CD8-positive, alpha-beta memory T cell (primary cell): ENCODE measurements around the gene LRRFIP1. TPM values are rescaled to one million over a fixed set of nuclear protein-coding genes. Genes with fewer than 3 reads are reported as not detected.
A peak's percentile ranks its signal among the peaks of the same experiment; 100 is the strongest.
"Not testable (repeated sequence)": the region's sequence is repeated elsewhere in the genome, so short reads cannot be mapped to it uniquely, and the experiment has no call there.

Experiments
- CTCF ChIA-PET: fragments of 350-600 bp; sonication (Branson Sonifier 250); formaldehyde crosslinking; loops from one replicate; lab custom pipeline; 2021; ENCODE audit warnings: antibody characterized with exemption; lab: Charles Lee
- POLR2A ChIA-PET: fragments of 350-600 bp; sonication (Branson Sonifier 250); formaldehyde crosslinking; loops from one replicate; lab custom pipeline; 2021; ENCODE audit warnings: antibody characterized with exemption; lab: Charles Lee
- DNase-seq, 5 donors: peaks; one replicate each; pipeline versions ENCODE4 v3.0.0 to v3.0.0-alpha.2; 2020 to 2022; ENCODE audit warnings: mixed read lengths in 1 of 5
- H3K27ac ChIP-seq: one replicate; pipeline ENCODE4 v1.7.0; 2013; ENCODE audit warnings: low read depth, mild to moderate bottlenecking, low read length, moderate library complexity
- H3K27me3 ChIP-seq: 2 replicates; pipeline ENCODE4 v1.7.0; 2013; ENCODE audit warnings: low read length, mild to moderate bottlenecking; ENCODE audit not compliant: insufficient read depth, poor library complexity, severe bottlenecking
- H3K36me3 ChIP-seq: 2 replicates; pipeline ENCODE4 v1.7.0; 2013; ENCODE audit warnings: mild to moderate bottlenecking, low read length, moderate library complexity; ENCODE audit not compliant: insufficient read depth
- H3K4me1 ChIP-seq: 2 replicates; pipeline ENCODE4 v1.7.0; 2013; ENCODE audit warnings: mild to moderate bottlenecking, low read length, moderate library complexity; ENCODE audit not compliant: insufficient read depth
- H3K4me3 ChIP-seq: 2 replicates; pipeline ENCODE4 v1.7.0; 2013; ENCODE audit warnings: mild to moderate bottlenecking, low read length
- H3K9me3 ChIP-seq: 2 replicates; pipeline ENCODE4 v1.7.0; 2013; ENCODE audit warnings: mild to moderate bottlenecking, low read length
- H3K27ac Mint-ChIP-seq, 8 donors: one replicate each; pipeline ENCODE4 v1.8.0; 2020 to 2021; ENCODE audit warnings: mixed read lengths in 8 of 8, mild to moderate bottlenecking in 6 of 8, inconsistent platforms in 3 of 8, moderate library complexity in 3 of 8
- H3K27me3 Mint-ChIP-seq, 2 donors: one replicate each; pipeline ENCODE4 v1.8.0; 2020 to 2021; ENCODE audit warnings: mixed read lengths in 2 of 2, mild to moderate bottlenecking in 1 of 2, moderate library complexity in 1 of 2
- H3K36me3 Mint-ChIP-seq, 3 donors: one replicate each; pipeline ENCODE4 v1.8.0; 2020 to 2021; ENCODE audit warnings: mixed read lengths in 3 of 3, inconsistent platforms in 1 of 3, mild to moderate bottlenecking in 1 of 3
- H3K4me1 Mint-ChIP-seq, 3 donors: one replicate each; pipeline ENCODE4 v1.8.0; 2020 to 2021; ENCODE audit warnings: mixed read lengths in 3 of 3, inconsistent platforms in 1 of 3, mild to moderate bottlenecking in 1 of 3
- H3K4me3 Mint-ChIP-seq, 7 donors: one replicate each; pipeline ENCODE4 v1.8.0; 2020 to 2021; ENCODE audit warnings: mixed read lengths in 7 of 7, mild to moderate bottlenecking in 6 of 7, moderate library complexity in 4 of 7, inconsistent platforms in 2 of 7
- H3K9me3 Mint-ChIP-seq, 5 donors: one replicate each; pipeline ENCODE4 v1.8.0; 2020 to 2022; ENCODE audit warnings: mixed read lengths in 5 of 5, mild to moderate bottlenecking in 3 of 5, moderate library complexity in 2 of 5, inconsistent platforms in 1 of 5
- polyA plus RNA-seq: library from polyadenylated mRNA; unstranded; fragments of 300-500 nt; fragmentation: Illumina TruSeq; gene quantifications from one replicate; pipeline ENCODE4 v1.2.3, GENCODE V29; 2021
- total RNA-seq, 2 experiments: library from RNA; stranded (reverse); gene quantifications; one replicate each; pipeline ENCODE4 v1.2.3, GENCODE V29; 2021

LRRFIP1 gene
- total and polyA plus RNA-seq, 3 experiments from 2014 or later, result 128 to 192 (median 188) TPM

- ChIA-PET POLR2A (no interaction called here), CTCF (interaction anchor here (2.8 kb wide), 1 partner anchor 11 kb away, joined by 10 read pairs; no protein-coding TSS in a partner anchor)
- Mint-ChIP-seq H3K27ac (no peak overlapping the region), H3K4me3 (no peak overlapping the region), H3K27me3 (peaks cover 17 to 43% of the 10 kb centered on the region in 2 donors), H3K36me3 (no peaks in the 10 kb centered on the region), H3K9me3 (peaks cover 0 to 5% (median 0%) of the 10 kb centered on the region in 5 donors), H3K4me1 (peaks cover 4 to 10% (median 7%) of the 10 kb centered on the region in 3 donors)
- Histone ChIP-seq H3K27ac (no peak overlapping the region), H3K9me3 (no peaks in the 10 kb centered on the region), H3K4me1 (no peaks in the 10 kb centered on the region), H3K4me3 (no peak overlapping the region), H3K27me3 (peaks cover 2% of the 10 kb centered on the region), H3K36me3 (no peaks in the 10 kb centered on the region)
- DNase-seq, result no peak
Measured at GRCh38 chr2:237661799-237662328, 34.5 kb downstream of the LRRFIP1 start.

DNA sequence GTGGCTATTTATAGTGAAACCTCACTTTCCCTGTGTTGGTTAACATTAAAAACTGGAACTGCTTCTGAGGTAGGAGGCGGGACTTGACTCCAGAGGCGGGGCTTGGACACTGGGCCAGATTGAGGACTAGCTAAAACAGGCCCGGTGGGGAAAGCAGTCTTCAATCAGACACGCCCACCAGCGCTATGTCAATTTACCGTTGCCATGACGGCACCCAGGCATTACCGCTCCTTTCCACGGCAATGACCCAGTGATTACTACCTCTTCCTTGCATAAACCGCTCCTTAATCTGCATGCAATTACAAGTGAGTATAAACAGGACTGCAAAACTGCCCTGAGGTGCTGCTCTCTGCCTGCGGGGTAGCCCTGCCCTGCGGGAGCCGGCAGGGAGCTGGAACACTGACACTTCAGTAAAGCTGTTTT lies 35.3 kb downstream of the LRRFIP1 start:
- H3K4me1 Mint-ChIP-seq, result peaks cover 4 to 10% (median 7%) of the 10 kb centered on the region in 3 donors
- ChIA-PET POLR2A (no interaction called here), CTCF (no interaction called here)
- H3K27me3 Mint-ChIP-seq, result peaks cover 18 to 40% of the 10 kb centered on the region in 2 donors
- no peak overlapping the region for H3K27ac ChIP-seq
- H3K4me3 Mint-ChIP-seq, result no peak overlapping the region
- H3K36me3 ChIP-seq, result no peaks in the 10 kb centered on the region
- H3K9me3 Mint-ChIP-seq, result peaks cover 0 to 2% (median 0%) of the 10 kb centered on the region in 5 donors
- DNase-seq, result peak in 3 of 5 donors; percentile 17 to 56 (median 25)
- H3K4me3 ChIP-seq, result no peak overlapping the region
- H3K36me3 Mint-ChIP-seq, result no peaks in the 10 kb centered on the region
- H3K4me1 ChIP-seq, result no peaks in the 10 kb centered on the region
- H3K27me3 ChIP-seq, result no peaks in the 10 kb centered on the region
- H3K9me3 ChIP-seq, result no peaks in the 10 kb centered on the region
- H3K27ac Mint-ChIP-seq, result peak overlapping the region in 3 of 8 donors; percentile 18 to 29 (median 20)

DNA sequence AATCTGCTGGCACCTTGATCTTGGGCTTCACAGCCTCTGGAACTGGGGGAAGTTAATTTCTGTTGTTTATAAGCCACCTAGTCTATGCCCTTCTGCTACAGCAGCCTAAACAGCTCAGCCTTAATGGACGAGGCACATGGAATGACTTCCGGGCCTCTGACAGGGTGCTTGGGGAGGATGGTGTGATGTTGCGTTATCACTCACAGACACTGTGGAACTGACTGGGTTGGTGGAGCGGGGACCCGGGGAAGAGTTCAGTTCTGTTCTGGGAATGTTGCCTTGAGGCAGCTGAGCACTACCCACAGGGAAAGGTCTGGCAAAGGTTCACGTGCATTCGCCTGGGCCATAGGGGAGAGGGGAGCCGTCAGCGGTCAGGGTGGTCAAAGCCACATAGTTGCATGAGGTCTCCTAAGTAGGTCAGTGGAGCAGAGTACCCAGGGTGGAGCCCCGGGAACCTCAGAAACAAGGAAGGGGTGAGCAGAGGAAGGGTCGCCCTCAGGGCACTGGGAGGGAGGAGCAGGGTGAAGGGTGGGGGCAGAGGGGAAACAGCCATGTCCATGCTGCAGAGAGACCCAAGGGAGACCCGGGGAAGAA lies 36.2 kb downstream of the LRRFIP1 start:
- no peaks in the 10 kb centered on the region for H3K27me3 ChIP-seq
- ChIA-PET CTCF (no interaction called here), POLR2A (no interaction called here)
- H3K27ac ChIP-seq, result no peak overlapping the region
- H3K4me3 ChIP-seq, result no peak overlapping the region
- Mint-ChIP-seq H3K4me1 (peaks cover 4 to 10% (median 7%) of the 10 kb centered on the region in 3 donors), H3K9me3 (no peaks in the 10 kb centered on the region), H3K27ac (peak overlapping the region in 1 of 8 donors; percentile 99), H3K36me3 (no peaks in the 10 kb centered on the region), H3K4me3 (no peak overlapping the region), H3K27me3 (peaks cover 15 to 45% of the 10 kb centered on the region in 2 donors)
- no peaks in the 10 kb centered on the region for H3K4me1 ChIP-seq
- H3K36me3 ChIP-seq, result no peaks in the 10 kb centered on the region
- no peaks in the 10 kb centered on the region for H3K9me3 ChIP-seq
- no peak for DNase-seq

DNA sequence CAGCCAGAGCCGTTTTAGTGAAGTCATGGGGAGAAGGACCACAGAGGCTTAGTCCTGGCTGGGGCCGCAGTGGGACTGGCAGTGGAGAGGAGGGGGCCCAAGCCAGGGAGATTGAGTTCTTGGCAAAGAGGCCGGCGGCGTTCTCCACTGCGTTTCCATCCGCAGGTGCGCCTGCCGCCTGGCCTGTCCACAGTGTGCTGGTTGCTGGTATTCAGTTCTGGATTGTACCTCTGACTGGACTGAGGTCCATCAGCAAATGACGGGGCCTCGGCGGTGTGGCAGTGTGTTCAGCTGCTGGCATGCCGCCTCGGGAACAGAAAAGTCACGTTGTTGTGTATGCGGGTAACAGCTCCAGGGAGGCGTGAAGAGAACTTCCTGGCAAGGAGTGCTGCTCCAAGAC lies 36.8 kb downstream of the LRRFIP1 start:
- no peak for DNase-seq
- Mint-ChIP-seq H3K4me3 (no peak overlapping the region), H3K9me3 (no peaks in the 10 kb centered on the region), H3K27ac (peak overlapping the region in 1 of 8 donors; percentile 33), H3K27me3 (peaks cover 14 to 46% of the 10 kb centered on the region in 2 donors), H3K4me1 (peaks cover 4 to 10% (median 7%) of the 10 kb centered on the region in 3 donors), H3K36me3 (no peaks in the 10 kb centered on the region)
- H3K36me3 ChIP-seq, result no peaks in the 10 kb centered on the region
- H3K4me1 ChIP-seq, result no peaks in the 10 kb centered on the region
- no peaks in the 10 kb centered on the region for H3K27me3 ChIP-seq
- ChIA-PET POLR2A (no interaction called here), CTCF (interaction anchor here (1.1 kb wide), 1 partner anchor 81 kb away, joined by 3 read pairs; no protein-coding TSS in a partner anchor)
- no peak overlapping the region for H3K4me3 ChIP-seq
- H3K9me3 ChIP-seq, result no peaks in the 10 kb centered on the region
- no peak overlapping the region for H3K27ac ChIP-seq

- Mint-ChIP-seq H3K27me3 (peaks cover 14 to 49% of the 10 kb centered on the region in 2 donors), H3K4me1 (peaks cover 4 to 10% (median 7%) of the 10 kb centered on the region in 3 donors), H3K36me3 (no peaks in the 10 kb centered on the region), H3K27ac (no peak overlapping the region), H3K9me3 (no peaks in the 10 kb centered on the region), H3K4me3 (no peak overlapping the region)
- POLR2A ChIA-PET, result no interaction called here
- CTCF ChIA-PET, result no interaction called here
- H3K4me1 ChIP-seq, result no peaks in the 10 kb centered on the region
- no peak for DNase-seq
- H3K9me3 ChIP-seq, result no peaks in the 10 kb centered on the region
- H3K27ac ChIP-seq, result no peak overlapping the region
- H3K36me3 ChIP-seq, result no peaks in the 10 kb centered on the region
- no peaks in the 10 kb centered on the region for H3K27me3 ChIP-seq
- no peak overlapping the region for H3K4me3 ChIP-seq
Measured at GRCh38 chr2:237665713-237666143, 38.3 kb downstream of the LRRFIP1 start.

DNA sequence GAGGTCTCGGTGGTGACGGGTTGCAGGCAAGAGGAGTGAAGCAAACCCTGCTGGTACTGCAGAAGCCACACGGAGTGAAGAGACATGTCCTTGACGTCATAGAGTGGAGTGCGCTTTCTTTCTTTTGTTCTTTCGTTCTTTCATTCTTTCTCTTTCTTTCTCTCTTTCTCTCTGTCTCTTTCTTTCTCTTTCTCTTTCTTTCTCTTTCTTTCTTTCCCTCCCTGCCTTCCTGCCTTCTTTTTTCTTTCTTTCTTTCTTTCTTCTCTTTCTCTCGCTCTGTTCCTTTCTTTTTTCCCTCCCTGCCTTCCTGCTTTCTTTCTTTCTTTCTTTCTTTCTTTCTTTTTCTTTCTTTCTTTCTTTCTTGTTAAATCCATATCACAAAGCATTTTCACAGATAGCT lies 39.2 kb downstream of the LRRFIP1 start:
- Histone ChIP-seq H3K27me3 (no peaks in the 10 kb centered on the region), H3K36me3 (no peaks in the 10 kb centered on the region), H3K9me3 (no peaks in the 10 kb centered on the region), H3K4me3 (no peak overlapping the region), H3K4me1 (no peaks in the 10 kb centered on the region), H3K27ac (no peak overlapping the region)
- POLR2A ChIA-PET, result no interaction called here
- Mint-ChIP-seq H3K4me1 (peaks cover 4 to 10% (median 7%) of the 10 kb centered on the region in 3 donors), H3K27me3 (peaks cover 14 to 42% of the 10 kb centered on the region in 2 donors), H3K4me3 (no peak overlapping the region), H3K36me3 (no peaks in the 10 kb centered on the region), H3K27ac (no peak overlapping the region), H3K9me3 (no peaks in the 10 kb centered on the region)
- no peak for DNase-seq
- CTCF ChIA-PET, result no interaction called here

GRCh38 chr2:237667050-237667576 lies 39.7 kb downstream of the LRRFIP1 start:
- peak overlapping the region in 1 of 8 donors; percentile 57 for H3K27ac Mint-ChIP-seq
- H3K27ac ChIP-seq, H3K9me3 ChIP-seq, CTCF ChIA-PET, POLR2A ChIA-PET, H3K36me3 Mint-ChIP-seq, H3K36me3 ChIP-seq, H3K4me1 ChIP-seq, H3K4me3 ChIP-seq, DNase-seq, H3K27me3 ChIP-seq, H3K9me3 Mint-ChIP-seq, H3K4me3 Mint-ChIP-seq: not testable (repeated sequence)
- H3K4me1 Mint-ChIP-seq, result peaks cover 4 to 10% (median 7%) of the 10 kb centered on the region in 3 donors
- H3K27me3 Mint-ChIP-seq, result peaks cover 14 to 42% of the 10 kb centered on the region in 2 donors

GRCh38 chr2:237667893-237668292 lies 40.5 kb downstream of the LRRFIP1 start:
- H3K27me3 Mint-ChIP-seq, result peaks cover 12 to 39% of the 10 kb centered on the region in 2 donors
- no peak overlapping the region for H3K27ac Mint-ChIP-seq
- H3K36me3 ChIP-seq, result no peaks in the 10 kb centered on the region
- peaks cover 5 to 8% (median 7%) of the 10 kb centered on the region in 3 donors for H3K4me1 Mint-ChIP-seq
- CTCF ChIA-PET, result interaction anchor here (11.5 to 12.1 kb wide), 2 partner anchors 28 to 77 kb away, joined by 268 to 295 read pairs; no protein-coding TSS in a partner anchor
- no peaks in the 10 kb centered on the region for H3K36me3 Mint-ChIP-seq
- no peaks in the 10 kb centered on the region for H3K9me3 ChIP-seq
- no peak for DNase-seq
- peaks cover 4% of the 10 kb centered on the region for H3K4me1 ChIP-seq
- POLR2A ChIA-PET, result no interaction called here
- no peaks in the 10 kb centered on the region for H3K9me3 Mint-ChIP-seq
- no peak overlapping the region for H3K4me3 ChIP-seq
- H3K27me3 ChIP-seq, result no peaks in the 10 kb centered on the region
- no peak overlapping the region for H3K27ac ChIP-seq
- no peak overlapping the region for H3K4me3 Mint-ChIP-seq
